Mesendoderm (in vitro differentiated cells): ENCODE measurements around the gene EGFR. TPM values are rescaled to one million over a fixed set of nuclear protein-coding genes. Genes with fewer than 3 reads are reported as not detected.
A peak's percentile ranks its signal among the peaks of the same experiment; 100 is the strongest.

Experiments
- DNase-seq: peaks from one replicate; pipeline ENCODE4 v3.0.0; 2013
- H2AK5ac ChIP-seq: 2 replicates; pipeline ENCODE4 v1.6.1; 2013; ENCODE audit warnings: low read length, inconsistent platforms
- H2BK120ac ChIP-seq: 2 replicates; pipeline ENCODE4 v1.6.1; 2013; ENCODE audit warnings: low read depth, mild to moderate bottlenecking, low read length, moderate library complexity, mixed read lengths
- H2BK15ac ChIP-seq: replicated peaks from 2 replicates; pipeline ENCODE4 v1.6.1; 2013; ENCODE audit warnings: low read depth, mild to moderate bottlenecking, moderate library complexity
- H2BK5ac ChIP-seq: 2 replicates; pipeline ENCODE4 v1.6.1; 2013; ENCODE audit warnings: low read length, inconsistent platforms
- H3K18ac ChIP-seq: 2 replicates; pipeline ENCODE4 v1.6.1; 2013; ENCODE audit warnings: mild to moderate bottlenecking, low read length, mixed read lengths
- H3K23ac ChIP-seq: one replicate; pipeline ENCODE4 v1.6.1; 2013; ENCODE audit warnings: low read length
- H3K27ac ChIP-seq: 2 replicates; pipeline ENCODE4 v1.5.1; 2013; ENCODE audit warnings: low read depth, mild to moderate bottlenecking, inconsistent platforms, low read length, moderate library complexity
- H3K27me3 ChIP-seq: 2 replicates; pipeline ENCODE4 v1.6.1; 2013; ENCODE audit warnings: low read length, control low read depth, mild to moderate bottlenecking, inconsistent platforms; ENCODE audit not compliant: insufficient read depth, poor library complexity
- H3K36me3 ChIP-seq: 2 replicates; pipeline ENCODE4 v1.6.1; 2013; ENCODE audit warnings: low read length, inconsistent platforms; ENCODE audit not compliant: control insufficient read depth, insufficient read depth
- H3K4ac ChIP-seq: one replicate; pipeline ENCODE4 v1.6.1; 2013; ENCODE audit warnings: low read depth, mild to moderate bottlenecking, low read length, moderate library complexity
- H3K4me1 ChIP-seq: 2 replicates; pipeline ENCODE4 v1.6.1; 2013; ENCODE audit warnings: low read depth, low read length, inconsistent platforms; ENCODE audit not compliant: control insufficient read depth
- H3K4me2 ChIP-seq: 2 replicates; pipeline ENCODE4 v1.6.1; 2013; ENCODE audit warnings: low read length
- H3K4me3 ChIP-seq: 2 replicates; pipeline ENCODE4 v1.5.1; 2013; ENCODE audit warnings: mild to moderate bottlenecking, low read length
- H3K56ac ChIP-seq: one replicate; pipeline ENCODE4 v1.6.1; 2013; ENCODE audit warnings: low read length
- H3K79me1 ChIP-seq: 2 replicates; pipeline ENCODE4 v1.6.1; 2013; ENCODE audit warnings: low read length, inconsistent platforms
- H3K79me2 ChIP-seq: 2 replicates; pipeline ENCODE4 v1.6.1; 2013; ENCODE audit warnings: mild to moderate bottlenecking, low read length; ENCODE audit not compliant: control insufficient read depth, insufficient read depth
- H3K9ac ChIP-seq: 2 replicates; pipeline ENCODE4 v1.6.1; 2013; ENCODE audit warnings: low read length, inconsistent platforms
- H4K5ac ChIP-seq: one replicate; pipeline ENCODE4 v1.6.1; 2013; ENCODE audit warnings: low read length
- H4K8ac ChIP-seq: one replicate; pipeline ENCODE4 v1.6.1; 2013; ENCODE audit warnings: low read depth, mild to moderate bottlenecking, control low read depth, low read length, moderate library complexity
- WGBS: extraction: QIAGEN DNeasy Blood & Tissue Kit; methylation state at CpG from one replicate; pipeline ENCODE4 v1.1.7; 2013; ENCODE audit warnings: low lambda C conversion rate, missing lambda C conversion rate; ENCODE audit not compliant: insufficient coverage; ENCODE audit errors: extremely low coverage; 5-methylcytosine and 5-hydroxymethylcytosine counted together
- polyA plus RNA-seq, 2 experiments: library from polyadenylated mRNA; stranded (reverse); fragments of 200-250 nt; gene quantifications; one replicate each; pipeline ENCODE4 v1.2.3, GENCODE V29; 2013

Gene EGFR
- polyA plus RNA-seq (2013, experiment 1 of 2), result 1.1 TPM
- 1.0 TPM for polyA plus RNA-seq (2013, experiment 2 of 2)

- no peaks in the 10 kb centered on the region for H3K79me1 ChIP-seq
- no CpG with 5 or more reads among the region's 80 CpGs for WGBS
- DNase-seq, result peak; percentile 63
- H3K79me2 ChIP-seq, result no peaks in the 10 kb centered on the region
- H3K4me1 ChIP-seq, result no peaks in the 10 kb centered on the region
- no peaks in the 10 kb centered on the region for H3K36me3 ChIP-seq
- no peak within 1 kb of the TSS for H2BK120ac ChIP-seq
- H2BK5ac ChIP-seq, result no peak within 1 kb of the TSS
- peak within 1 kb of the TSS; percentile 67 for H3K4me2 ChIP-seq
- H4K5ac ChIP-seq, result no peak within 1 kb of the TSS
- peaks cover 2% of the 10 kb centered on the region for H3K27me3 ChIP-seq
- H2AK5ac ChIP-seq, result no peak within 1 kb of the TSS
- H2BK15ac ChIP-seq, result no peak within 1 kb of the TSS
- H3K56ac ChIP-seq, result peak within 1 kb of the TSS; percentile 65
- H3K27ac ChIP-seq, result no peak within 1 kb of the TSS
- H3K23ac ChIP-seq, result no peak within 1 kb of the TSS
- H3K4ac ChIP-seq, result no peak within 1 kb of the TSS
- peak within 1 kb of the TSS; percentile 41 for H3K4me3 ChIP-seq
- peak within 1 kb of the TSS; percentile 35 for H3K18ac ChIP-seq
- peak within 1 kb of the TSS; percentile 53 for H3K9ac ChIP-seq
- H4K8ac ChIP-seq, result no peak within 1 kb of the TSS
Measured at GRCh38 chr7:55018361-55019190, at the start of gene EGFR. TSS of gene EGFR (plus strand) at chr7:55019017. CDS start at chr7:55019278, 261 bp downstream.

GRCh38 chr7:54969208-54969967, 49.4 kb upstream of the EGFR start:
- H2BK15ac ChIP-seq, result no peak overlapping the region
- H2BK5ac ChIP-seq, result no peak overlapping the region
- H3K18ac ChIP-seq, result no peak overlapping the region
- H4K8ac ChIP-seq, result no peak overlapping the region
- H3K4me2 ChIP-seq, result no peak overlapping the region
- H3K79me2 ChIP-seq, result no peaks in the 10 kb centered on the region
- H3K79me1 ChIP-seq, result no peaks in the 10 kb centered on the region
- H3K23ac ChIP-seq, result no peak overlapping the region
- no peak overlapping the region for H2AK5ac ChIP-seq
- H3K4me3 ChIP-seq, result no peak overlapping the region
- no peak overlapping the region for H3K9ac ChIP-seq
- no peak for DNase-seq
- no peak overlapping the region for H2BK120ac ChIP-seq
- no peak overlapping the region for H3K27ac ChIP-seq
- no peak overlapping the region for H3K4ac ChIP-seq
- no peaks in the 10 kb centered on the region for H3K4me1 ChIP-seq
- H3K56ac ChIP-seq, result no peak overlapping the region
- WGBS, result no CpG with 5 or more reads among the region's 13 CpGs
- H4K5ac ChIP-seq, result no peak overlapping the region
- no peaks in the 10 kb centered on the region for H3K36me3 ChIP-seq
- H3K27me3 ChIP-seq, result no peaks in the 10 kb centered on the region

- no peak overlapping the region for H3K18ac ChIP-seq
- no peak overlapping the region for H2BK120ac ChIP-seq
- no peak overlapping the region for H3K4ac ChIP-seq
- no peaks in the 10 kb centered on the region for H3K79me1 ChIP-seq
- no peak overlapping the region for H3K4me2 ChIP-seq
- no peaks in the 10 kb centered on the region for H3K4me1 ChIP-seq
- no peaks in the 10 kb centered on the region for H3K79me2 ChIP-seq
- no peak overlapping the region for H3K4me3 ChIP-seq
- H2AK5ac ChIP-seq, result no peak overlapping the region
- no peaks in the 10 kb centered on the region for H3K36me3 ChIP-seq
- H4K5ac ChIP-seq, result no peak overlapping the region
- H3K56ac ChIP-seq, result no peak overlapping the region
- no peak overlapping the region for H3K9ac ChIP-seq
- no peaks in the 10 kb centered on the region for H3K27me3 ChIP-seq
- no peak overlapping the region for H4K8ac ChIP-seq
- H3K23ac ChIP-seq, result no peak overlapping the region
- H2BK15ac ChIP-seq, result no peak overlapping the region
- no peak overlapping the region for H3K27ac ChIP-seq
- DNase-seq, result no peak
- WGBS, result no CpG with 5 or more reads among the region's 2 CpGs
- no peak overlapping the region for H2BK5ac ChIP-seq
Measured at GRCh38 chr7:54972733-54973294, 46.0 kb upstream of the EGFR start.

- Histone ChIP-seq H3K18ac (no peak overlapping the region), H3K36me3 (no peaks in the 10 kb centered on the region), H3K4me3 (no peak overlapping the region), H3K56ac (no peak overlapping the region), H2AK5ac (no peak overlapping the region), H2BK5ac (no peak overlapping the region), H2BK15ac (no peak overlapping the region), H3K4ac (no peak overlapping the region), H2BK120ac (no peak overlapping the region), H3K4me1 (no peaks in the 10 kb centered on the region), H4K8ac (no peak overlapping the region), H3K9ac (no peak overlapping the region), H3K79me2 (no peaks in the 10 kb centered on the region), H3K27me3 (no peaks in the 10 kb centered on the region), H3K79me1 (no peaks in the 10 kb centered on the region), H3K23ac (no peak overlapping the region), H4K5ac (no peak overlapping the region), H3K27ac (no peak overlapping the region), H3K4me2 (no peak overlapping the region)
- 100% methylated on average over 1 of the region's 9 CpGs for WGBS
- peak; percentile 7 for DNase-seq
Measured at GRCh38 chr7:54978364-54979116, 40.3 kb upstream of the EGFR start.

GRCh38 chr7:54980521-54980920, 38.3 kb upstream of the EGFR start:
- no peak overlapping the region for H3K4ac ChIP-seq
- no peak overlapping the region for H3K23ac ChIP-seq
- H3K27ac ChIP-seq, result no peak overlapping the region
- no peak overlapping the region for H3K9ac ChIP-seq
- H3K36me3 ChIP-seq, result no peaks in the 10 kb centered on the region
- no peak overlapping the region for H3K56ac ChIP-seq
- H3K4me1 ChIP-seq, result no peaks in the 10 kb centered on the region
- no peak for DNase-seq
- no peak overlapping the region for H3K18ac ChIP-seq
- H2BK120ac ChIP-seq, result no peak overlapping the region
- no peak overlapping the region for H2AK5ac ChIP-seq
- no peak overlapping the region for H3K4me3 ChIP-seq
- H3K4me2 ChIP-seq, result no peak overlapping the region
- H4K8ac ChIP-seq, result no peak overlapping the region
- H2BK5ac ChIP-seq, result no peak overlapping the region
- H3K79me2 ChIP-seq, result no peaks in the 10 kb centered on the region
- H3K27me3 ChIP-seq, result no peaks in the 10 kb centered on the region
- H4K5ac ChIP-seq, result no peak overlapping the region
- no peak overlapping the region for H2BK15ac ChIP-seq
- no peaks in the 10 kb centered on the region for H3K79me1 ChIP-seq
- no CpG with 5 or more reads among the region's 14 CpGs for WGBS
